ENCODE results near the gene SPAG16. TPM values are rescaled to one million over a fixed set of nuclear protein-coding genes. Genes with fewer than 3 reads are reported as not detected.

Gene SPAG16
- total RNA-seq, 4 donors from 2014 or later: 5.0 to 73.8 (median 21.6) TPM

DNA sequence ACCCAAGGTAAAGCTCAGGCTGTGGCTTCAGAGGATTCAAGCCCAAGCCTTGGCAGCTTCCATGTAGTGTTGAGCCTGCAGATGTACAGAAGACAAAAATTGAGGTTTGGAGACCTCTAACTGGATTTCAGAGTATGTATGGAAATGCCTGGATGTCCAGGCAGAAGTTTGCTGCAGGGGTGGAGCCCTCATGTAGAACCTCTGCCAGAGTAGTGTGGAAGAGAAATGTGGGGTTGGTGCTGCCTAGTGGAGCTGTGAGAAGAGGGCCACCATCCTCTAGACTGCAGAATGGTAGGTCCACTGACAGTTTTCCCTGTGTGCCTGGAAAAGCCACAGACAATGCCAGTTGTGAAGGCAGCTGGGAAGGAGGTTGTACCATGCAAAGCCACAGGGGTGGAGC, 239.9 kb downstream of the SPAG16 start:
- Histone ChIP-seq H3K9me3 (no peaks in the 10 kb centered on the region), H3K36me3 (no peaks in the 10 kb centered on the region), H3K27ac (no peak overlapping the region), H3K27me3 (no peaks in the 10 kb centered on the region), H3K4me1 (no peaks in the 10 kb centered on the region), H3K4me3 (no peak overlapping the region)
- TF ChIP-seq POLR2A (IDR thresholded peaks at IDR 0.05): no peak
- TF ChIP-seq, protein P1, sequence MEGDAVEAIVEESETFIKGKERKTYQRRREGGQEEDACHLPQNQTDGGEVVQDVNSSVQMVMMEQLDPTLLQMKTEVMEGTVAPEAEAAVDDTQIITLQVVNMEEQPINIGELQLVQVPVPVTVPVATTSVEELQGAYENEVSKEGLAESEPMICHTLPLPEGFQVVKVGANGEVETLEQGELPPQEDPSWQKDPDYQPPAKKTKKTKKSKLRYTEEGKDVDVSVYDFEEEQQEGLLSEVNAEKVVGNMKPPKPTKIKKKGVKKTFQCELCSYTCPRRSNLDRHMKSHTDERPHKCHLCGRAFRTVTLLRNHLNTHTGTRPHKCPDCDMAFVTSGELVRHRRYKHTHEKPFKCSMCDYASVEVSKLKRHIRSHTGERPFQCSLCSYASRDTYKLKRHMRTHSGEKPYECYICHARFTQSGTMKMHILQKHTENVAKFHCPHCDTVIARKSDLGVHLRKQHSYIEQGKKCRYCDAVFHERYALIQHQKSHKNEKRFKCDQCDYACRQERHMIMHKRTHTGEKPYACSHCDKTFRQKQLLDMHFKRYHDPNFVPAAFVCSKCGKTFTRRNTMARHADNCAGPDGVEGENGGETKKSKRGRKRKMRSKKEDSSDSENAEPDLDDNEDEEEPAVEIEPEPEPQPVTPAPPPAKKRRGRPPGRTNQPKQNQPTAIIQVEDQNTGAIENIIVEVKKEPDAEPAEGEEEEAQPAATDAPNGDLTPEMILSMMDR (IDR thresholded peaks at IDR 0.05): no peak
- intact Hi-C loops (cut with DNase I; ENCODE audit: low total_unique reads): no loop called here
- no peak for DNase-seq

DNA sequence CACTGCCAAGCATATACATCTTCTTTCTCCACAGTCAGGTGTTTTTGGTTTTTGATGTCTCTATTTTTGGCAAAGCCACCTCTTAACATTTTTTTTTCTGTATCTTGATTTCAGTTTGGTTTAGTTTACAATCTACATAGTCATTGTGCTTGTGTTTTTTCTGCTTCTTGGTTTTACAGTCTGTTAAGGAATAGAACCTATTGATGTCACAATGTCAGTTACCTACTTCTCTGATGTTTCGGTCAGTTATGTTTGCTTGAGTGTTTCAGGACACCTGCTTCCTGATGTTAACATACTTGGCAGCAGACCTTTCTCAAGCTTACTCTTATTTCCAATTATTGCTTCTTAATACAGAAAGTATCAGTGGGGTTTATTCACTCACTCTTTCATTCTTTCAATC, 253.3 kb downstream of the SPAG16 start:
- H3K27ac ChIP-seq: no peak overlapping the region
- H3K4me1 ChIP-seq: no peaks in the 10 kb centered on the region
- no peaks in the 10 kb centered on the region for H3K9me3 ChIP-seq
- intact Hi-C loops (cut with DNase I; ENCODE audit: low total_unique reads): no loop called here
- no peaks in the 10 kb centered on the region for H3K27me3 ChIP-seq
- H3K36me3 ChIP-seq: no peaks in the 10 kb centered on the region
- no peak for DNase-seq
- no peak overlapping the region for H3K4me3 ChIP-seq
- TF ChIP-seq, protein P1 (IDR thresholded peaks at IDR 0.05): no peak
- no peak for TF ChIP-seq POLR2A (IDR thresholded peaks at IDR 0.05)

DNA sequence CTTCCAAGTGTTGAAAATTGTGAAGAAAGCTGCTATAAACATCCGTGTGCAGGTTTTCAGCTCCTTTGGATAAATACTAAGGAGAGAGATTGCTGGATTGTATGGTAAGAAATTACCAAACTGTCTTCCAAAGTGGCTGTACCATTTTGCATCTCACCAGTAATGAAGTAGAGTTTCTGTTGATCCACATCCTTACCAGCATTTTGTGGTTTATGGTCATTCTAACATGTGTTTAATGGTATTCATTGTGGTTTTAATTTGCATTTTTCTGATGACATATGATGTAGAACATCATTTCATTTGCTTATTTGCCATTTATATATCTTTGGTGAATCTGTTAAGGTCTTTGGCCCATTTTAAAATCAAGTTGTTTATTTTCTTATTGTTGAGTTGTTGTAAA, 260.7 kb downstream of the SPAG16 start:
- Histone ChIP-seq H3K27ac (no peak overlapping the region), H3K4me1 (no peaks in the 10 kb centered on the region), H3K9me3 (no peaks in the 10 kb centered on the region), H3K27me3 (no peaks in the 10 kb centered on the region), H3K36me3 (no peaks in the 10 kb centered on the region), H3K4me3 (no peak overlapping the region)
- TF ChIP-seq POLR2A (IDR thresholded peaks at IDR 0.05): no peak
- TF ChIP-seq, protein P1 (IDR thresholded peaks at IDR 0.05): no peak
- intact Hi-C loops (cut with DNase I; ENCODE audit: low total_unique reads): no loop called here
- no peak for DNase-seq

DNA sequence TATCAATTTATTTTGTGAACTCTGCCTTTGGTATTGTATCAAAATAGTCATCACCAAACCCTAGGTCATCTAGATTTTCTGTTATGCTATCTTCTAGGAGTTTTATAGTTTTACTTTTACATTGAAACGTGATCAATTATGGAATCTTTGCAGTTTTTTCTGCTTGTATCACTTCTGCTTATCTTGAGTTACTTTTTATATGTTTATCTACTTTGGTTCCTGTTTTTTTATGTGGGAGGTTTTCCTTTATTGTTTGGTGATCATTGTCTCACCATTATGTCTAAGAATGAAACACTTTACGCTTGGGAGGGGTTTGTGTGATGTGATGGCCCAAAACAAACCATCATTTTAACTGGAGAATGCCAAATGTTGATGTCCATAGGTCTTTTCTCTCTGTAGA, 261.2 kb downstream of the SPAG16 start:
- no peaks in the 10 kb centered on the region for H3K4me1 ChIP-seq
- TF ChIP-seq, protein P1 (IDR thresholded peaks at IDR 0.05): no peak
- no peak for TF ChIP-seq POLR2A (IDR thresholded peaks at IDR 0.05)
- H3K4me3 ChIP-seq: no peak overlapping the region
- intact Hi-C loops (cut with DNase I; ENCODE audit: low total_unique reads): no loop called here
- no peaks in the 10 kb centered on the region for H3K9me3 ChIP-seq
- no peak for DNase-seq
- H3K27ac ChIP-seq: no peak overlapping the region
- no peaks in the 10 kb centered on the region for H3K36me3 ChIP-seq
- H3K27me3 ChIP-seq: no peaks in the 10 kb centered on the region

DNA sequence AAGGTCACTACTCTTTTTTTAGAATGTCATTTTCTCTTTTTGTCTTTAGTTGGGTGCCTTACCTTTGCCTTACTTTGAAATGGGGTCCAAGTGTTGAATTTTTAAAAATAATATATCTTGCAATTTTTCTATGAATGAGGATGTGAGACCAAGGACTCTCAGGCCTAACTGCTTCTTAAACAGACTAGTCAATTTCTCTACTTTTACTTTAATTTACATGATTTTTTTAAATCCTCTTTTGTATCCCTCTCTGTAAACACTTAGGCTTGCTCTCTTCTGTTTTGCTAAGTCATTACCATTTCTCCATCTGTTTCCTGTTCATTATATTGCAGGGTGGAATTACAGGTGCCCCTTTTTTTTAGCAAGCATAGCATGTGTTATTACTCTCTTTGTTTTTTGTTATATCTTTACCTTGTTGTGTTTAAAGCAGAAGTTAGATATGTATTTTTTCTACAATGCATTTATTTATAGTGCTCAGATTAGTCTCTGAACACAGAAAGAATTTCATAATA, 261.8 kb downstream of the SPAG16 start:
- no peak for TF ChIP-seq POLR2A (IDR thresholded peaks at IDR 0.05)
- TF ChIP-seq, protein P1 (IDR thresholded peaks at IDR 0.05): no peak
- H3K27ac ChIP-seq: no peak overlapping the region
- no peaks in the 10 kb centered on the region for H3K36me3 ChIP-seq
- no peaks in the 10 kb centered on the region for H3K27me3 ChIP-seq
- DNase-seq: no peak
- intact Hi-C loops (cut with DNase I; ENCODE audit: low total_unique reads): no loop called here
- H3K9me3 ChIP-seq: no peaks in the 10 kb centered on the region
- no peak overlapping the region for H3K4me3 ChIP-seq
- H3K4me1 ChIP-seq: no peaks in the 10 kb centered on the region
